Trophoblast cell (in vitro differentiated cells and primary cell): ENCODE data around the gene SEPSECS.

Source experiments
- DNase-seq, 2 donors: peaks; one replicate each; pipeline ENCODE4 v3.0.0-alpha.2; 2016
- H2AFZ ChIP-seq: 2 replicates; pipeline ENCODE4 v1.6.1; 2013; ENCODE audit warnings: low read length, moderate library complexity, mild to moderate bottlenecking; ENCODE audit not compliant: insufficient read depth, poor library complexity
- H2AK5ac ChIP-seq: 2 replicates; pipeline ENCODE4 v1.6.1; 2013; ENCODE audit warnings: mild to moderate bottlenecking, low read length
- H2BK120ac ChIP-seq: 2 replicates; pipeline ENCODE4 v1.6.1; 2013; ENCODE audit warnings: low read length, mild to moderate bottlenecking, moderate library complexity; ENCODE audit not compliant: insufficient read depth, poor library complexity
- H2BK12ac ChIP-seq: 2 replicates; pipeline ENCODE4 v1.6.1; 2013; ENCODE audit warnings: mild to moderate bottlenecking, low read length, moderate library complexity
- H2BK5ac ChIP-seq: 2 replicates; pipeline ENCODE4 v1.6.1; 2013; ENCODE audit warnings: low read length, low read depth, moderate library complexity, mild to moderate bottlenecking; ENCODE audit not compliant: poor library complexity
- H3K14ac ChIP-seq: 2 replicates; pipeline ENCODE4 v1.6.1; 2013; ENCODE audit warnings: mild to moderate bottlenecking, low read length
- H3K18ac ChIP-seq: 2 replicates; pipeline ENCODE4 v1.6.1; 2013; ENCODE audit warnings: mild to moderate bottlenecking, low read length
- H3K23ac ChIP-seq: 2 replicates; pipeline ENCODE4 v1.6.1; 2013; ENCODE audit warnings: low read length
- H3K27ac ChIP-seq: 2 replicates; pipeline ENCODE4 v1.5.1; 2013; ENCODE audit warnings: low read depth, mild to moderate bottlenecking, inconsistent platforms, low read length, moderate library complexity
- H3K27me3 ChIP-seq: 2 replicates; pipeline ENCODE4 v1.6.1; 2013; ENCODE audit warnings: inconsistent platforms, mild to moderate bottlenecking, low read length, moderate library complexity; ENCODE audit not compliant: insufficient read depth
- H3K36me3 ChIP-seq, 2 experiments: 1 replicate in 1 of 2; 2 replicates in 1 of 2; pipeline ENCODE4 v1.6.1; 2013; ENCODE audit warnings: low read length in 2 of 2, mild to moderate bottlenecking in 2 of 2, moderate library complexity in 1 of 2; ENCODE audit not compliant: insufficient read depth in 2 of 2, control insufficient read depth in 1 of 2
- H3K4ac ChIP-seq: 2 replicates; pipeline ENCODE4 v1.6.1; 2013; ENCODE audit warnings: low read depth, mild to moderate bottlenecking, low read length, moderate library complexity
- H3K4me1 ChIP-seq, 2 experiments: 1 replicate in 1 of 2; 2 replicates in 1 of 2; pipeline ENCODE4 v1.6.1; 2013; ENCODE audit warnings: low read length in 2 of 2, mild to moderate bottlenecking in 2 of 2, moderate library complexity in 1 of 2; ENCODE audit not compliant: insufficient read depth in 2 of 2, control insufficient read depth in 1 of 2
- H3K4me2 ChIP-seq: 2 replicates; pipeline ENCODE4 v1.6.1; 2013; ENCODE audit warnings: inconsistent platforms, mild to moderate bottlenecking, low read length, moderate library complexity
- H3K4me3 ChIP-seq: 2 replicates; pipeline ENCODE4 v1.5.1; 2013; ENCODE audit warnings: mild to moderate bottlenecking, low read depth, low read length, inconsistent platforms
- H3K79me1 ChIP-seq: one replicate; pipeline ENCODE4 v1.6.1; 2013; ENCODE audit warnings: low read length
- H3K79me2 ChIP-seq: 2 replicates; pipeline ENCODE4 v1.6.1; 2013; ENCODE audit warnings: low read length, mild to moderate bottlenecking; ENCODE audit not compliant: control insufficient read depth, insufficient read depth, poor library complexity
- H3K9ac ChIP-seq: 2 replicates; pipeline ENCODE4 v1.6.1; 2013; ENCODE audit warnings: mild to moderate bottlenecking, low read length
- H3K9me3 ChIP-seq: 2 replicates; pipeline ENCODE4 v1.6.1; 2013; ENCODE audit warnings: low read depth, mild to moderate bottlenecking, control low read depth, inconsistent platforms, low read length; ENCODE audit not compliant: insufficient read depth
- H4K12ac ChIP-seq: 2 replicates; pipeline ENCODE4 v1.6.1; 2013; ENCODE audit warnings: low read depth, mild to moderate bottlenecking, low read length, moderate library complexity
- H4K8ac ChIP-seq: 2 replicates; pipeline ENCODE4 v1.6.1; 2013; ENCODE audit warnings: low read depth, mild to moderate bottlenecking, low read length, moderate library complexity
- H4K91ac ChIP-seq: one replicate; pipeline ENCODE4 v1.6.1; 2013; ENCODE audit warnings: low read depth, mild to moderate bottlenecking, low read length, moderate library complexity
- WGBS: extraction: QIAGEN DNeasy Blood & Tissue Kit; methylation state at CpG from one replicate; pipeline ENCODE4 v1.1.7; 2013; ENCODE audit warnings: missing lambda C conversion rate; ENCODE audit not compliant: insufficient read length, insufficient coverage; ENCODE audit errors: extremely low coverage; 5-methylcytosine and 5-hydroxymethylcytosine counted together

The SEPSECS gene

DNA sequence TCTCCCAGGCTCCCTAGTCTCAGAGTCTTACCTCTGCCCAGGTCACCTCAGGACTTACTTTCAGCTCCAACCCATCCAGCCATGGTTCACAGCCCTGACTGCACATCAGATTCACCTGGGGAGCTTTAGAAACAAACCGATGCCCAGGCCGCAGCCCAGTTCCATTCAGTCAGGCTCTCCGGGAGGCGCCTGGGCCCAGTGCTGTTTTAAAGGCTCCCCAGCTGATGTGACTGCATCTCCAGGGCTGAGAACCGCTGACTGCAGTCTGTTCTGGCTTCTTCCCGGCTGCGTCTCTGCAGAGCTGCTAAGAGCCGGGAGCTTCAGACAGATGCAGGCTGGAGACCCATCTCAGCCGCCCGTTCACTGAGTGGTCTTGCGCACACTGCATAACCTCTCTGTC lies 85.1 kb downstream of the SEPSECS start:
- H3K9me3 ChIP-seq: no peaks in the 10 kb centered on the region
- no peak overlapping the region for H4K12ac ChIP-seq
- no peaks in the 10 kb centered on the region for H3K79me2 ChIP-seq
- no peak overlapping the region for H2AFZ ChIP-seq
- no peaks in the 10 kb centered on the region for H3K27me3 ChIP-seq
- no peak overlapping the region for H4K91ac ChIP-seq
- DNase-seq: no peak
- no peak overlapping the region for H3K4ac ChIP-seq
- peaks cover 8% of the 10 kb centered on the region for H3K79me1 ChIP-seq
- no peak overlapping the region for H3K23ac ChIP-seq
- no peaks in the 10 kb centered on the region for H3K36me3 ChIP-seq
- H3K27ac ChIP-seq: no peak overlapping the region
- H3K4me1 ChIP-seq: peaks cover 3 to 10% of the 10 kb centered on the region in 2 experiments
- no peak overlapping the region for H4K8ac ChIP-seq
- H3K4me2 ChIP-seq: no peak overlapping the region
- H3K18ac ChIP-seq: peak overlapping the region; percentile 39
- no CpG with 5 or more reads among the region's 11 CpGs for WGBS
- H2BK5ac ChIP-seq: no peak overlapping the region
- H3K14ac ChIP-seq: no peak overlapping the region
- peak overlapping the region; percentile 58 for H2BK12ac ChIP-seq
- no peak overlapping the region for H3K4me3 ChIP-seq
- H2BK120ac ChIP-seq: no peak overlapping the region
- H3K9ac ChIP-seq: no peak overlapping the region
- H2AK5ac ChIP-seq: peak overlapping the region; percentile 13

DNA sequence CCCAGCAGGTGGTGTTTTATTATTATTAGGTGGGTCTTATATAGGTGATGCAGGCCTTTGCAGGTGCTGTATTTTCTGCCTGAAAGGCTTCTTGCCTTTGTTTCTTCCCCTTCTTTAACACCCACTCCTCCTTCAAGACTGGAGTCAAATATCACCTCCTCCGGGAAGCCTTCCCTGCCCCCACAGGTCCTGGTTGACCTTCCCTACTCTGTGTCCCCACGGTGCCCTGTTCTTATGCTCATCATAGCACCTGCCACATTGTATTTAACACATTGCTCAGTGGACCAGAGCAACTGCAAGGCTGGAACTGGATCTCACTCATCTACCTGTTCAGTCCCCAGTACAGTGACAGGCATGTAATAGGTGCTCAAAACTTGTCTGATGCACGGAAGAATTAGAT lies 89.7 kb downstream of the SEPSECS start:
- Histone ChIP-seq H3K79me1 (peaks cover 4% of the 10 kb centered on the region), H3K27me3 (no peaks in the 10 kb centered on the region), H3K4ac (no peak overlapping the region), H3K4me2 (no peak overlapping the region), H3K27ac (no peak overlapping the region), H4K12ac (no peak overlapping the region), H2AK5ac (no peak overlapping the region), H4K91ac (no peak overlapping the region), H2BK5ac (no peak overlapping the region), H3K36me3 (no peaks in the 10 kb centered on the region), H3K23ac (no peak overlapping the region), H3K18ac (no peak overlapping the region), H2BK120ac (no peak overlapping the region), H3K9ac (no peak overlapping the region), H3K4me1 (peaks cover 4 to 6% of the 10 kb centered on the region in 2 experiments), H2AFZ (no peak overlapping the region), H3K9me3 (no peaks in the 10 kb centered on the region), H3K14ac (no peak overlapping the region), H3K79me2 (no peaks in the 10 kb centered on the region), H4K8ac (no peak overlapping the region), H2BK12ac (no peak overlapping the region), H3K4me3 (no peak overlapping the region)
- WGBS: no CpG with 5 or more reads among the region's 3 CpGs
- no peak for DNase-seq
